ENCODE results near the gene INSM2. TPM values are rescaled to one million over a fixed set of nuclear protein-coding genes. Genes with fewer than 3 reads are reported as not detected.

The INSM2 gene
- total and polyA plus RNA-seq, 2 of the 4 experiments (the other 2 are of a cell fraction) = not detected

- ChIA-PET POLR2A (ENCODE audit: unreplicated experiment) (no interaction called here), CTCF (no interaction called here)
- Histone ChIP-seq H4K8ac (ENCODE audit: low read depth in 2 of 2, low read length in 2 of 2) (no peak overlapping the region), H4K91ac (ENCODE audit: insufficient read depth, low read depth, low read length) (no peak overlapping the region), H2BK120ac (ENCODE audit: low read depth, low read length) (no peak overlapping the region), H3K9me3 (ENCODE audit: control insufficient read depth, insufficient read depth, low read length) (no peaks in the 10 kb centered on the region), H4K5ac (ENCODE audit: low read depth, low read length) (no peak overlapping the region), H3K36me3 (ENCODE audit: control insufficient read depth, insufficient read depth, low read length) (no peaks in the 10 kb centered on the region), H3K79me1 (ENCODE audit: low read depth in 1 of 2, low read length in 2 of 2) (no peaks in the 10 kb centered on the region), H3K27ac (ENCODE audit: insufficient read depth, low read length) (no peak overlapping the region), H2AK9ac (replicated peaks; ENCODE audit: low read depth, low read length, poor library complexity) (no peak overlapping the region), H2BK15ac (ENCODE audit: low read depth, low read length) (no peak overlapping the region), H2AK5ac (ENCODE audit: low read depth, low read length) (no peak overlapping the region), H3K9me1 (ENCODE audit: insufficient read depth, low read length) (no peaks in the 10 kb centered on the region), H3K27me3 (ENCODE audit: control insufficient read depth, insufficient read depth, low read length) (peaks cover 28% of the 10 kb centered on the region), H3K4me1 (ENCODE audit: control insufficient read depth, insufficient read depth, low read length) (peaks cover 2% of the 10 kb centered on the region; the same call in 1 of the 2 replicates), H3K4me2 (ENCODE audit: low read depth, low read length) (peak overlapping the region; percentile 74; the same call in 1 of the 2 replicates), H3K9ac (ENCODE audit: low read depth, low read length) (no peak overlapping the region), H3K4ac (ENCODE audit: low read depth, low read length) (no peak overlapping the region), H2BK5ac (ENCODE audit: low read depth, low read length, poor library complexity, severe bottlenecking) (no peak overlapping the region), H2BK20ac (ENCODE audit: low read depth, low read length) (no peak overlapping the region), H4K20me1 (ENCODE audit: insufficient read depth, low read length) (no peaks in the 10 kb centered on the region), H3K23ac (ENCODE audit: low read depth, low read length) (no peak overlapping the region), H3K56ac (ENCODE audit: extremely low read depth, insufficient read depth, low read length) (no peak overlapping the region), H3K4me3 (ENCODE audit: insufficient read depth, low read depth, low read length) (no peak overlapping the region), H3K18ac (ENCODE audit: low read depth, low read length) (no peak overlapping the region), H2AFZ (replicated peaks; ENCODE audit: low read length, poor library complexity) (peak overlapping the region; percentile 3), H3K14ac (replicated peaks; ENCODE audit: low read depth, low read length) (no peak overlapping the region)
- in situ Hi-C loops (cut with MboI; ENCODE audit: low sequenced_read_pairs) (no loop called here), intact Hi-C loops (cut with micrococcal nuclease) (loop anchor here (2.0 kb wide), 1 partner anchor 283 kb away; no protein-coding TSS in a partner anchor), dilution Hi-C loops (cut with HindIII; ENCODE audit: low sequenced_read_pairs, unreplicated experiment) (no loop called here)
- no peak for TF ChIP-seq CEBPB (IDR thresholded peaks at IDR 0.05; ENCODE audit: low read depth, low read length)
- no peak for TF ChIP-seq FOS (IDR thresholded peaks at IDR 0.05; ENCODE audit: low read depth, low read length)
- TF ChIP-seq MAZ (IDR thresholded peaks at IDR 0.05; ENCODE audit: borderline replicate concordance, low read depth, low read length) = no peak
- TF ChIP-seq RFX5 (IDR thresholded peaks at IDR 0.05; ENCODE audit: low read depth, low read length) = no peak
- no peak for TF ChIP-seq RCOR1 (IDR thresholded peaks at IDR 0.05; ENCODE audit: insufficient replicate concordance, low read length)
- TF ChIP-seq CTCF (conservative IDR thresholded peaks at IDR 0.05; ENCODE audit: low read depth, low read length) = no peak
- no peak for TF ChIP-seq MXI1 (IDR thresholded peaks at IDR 0.05; ENCODE audit: borderline replicate concordance, low read depth, low read length)
- no peak for TF ChIP-seq NFE2L2 (IDR thresholded peaks at IDR 0.05; ENCODE audit: low read depth, low read length)
- no peak for TF ChIP-seq BHLHE40 (IDR thresholded peaks at IDR 0.05; ENCODE audit: low read depth, low read length)
- DNase-seq (no peak), ATAC-seq (ENCODE audit: low read depth) (no peak)
- BruUV-seq (replicated peaks) = no TSS peak
- WGBS, 2 experiments (ENCODE audit: extremely low coverage in 2 of 2, insufficient read length in 1 of 2) = 5% methylated on average over 4 of the region's 37 CpGs; no CpG with 5 or more reads in 1 of the 2 experiments
Observed at GRCh38 chr14:35535483-35536112, 1.6 kb downstream of the INSM2 start.
